Stimulated activated CD8-positive, alpha-beta memory T cell treated with anti-CD3 and anti-CD28 coated beads, Interleukin-15, amount 100 ng/mL, for 1 hour (primary cell): Measurements from ENCODE around the gene STX8.

Experiments
- DNase-seq: peaks from one replicate; pipeline ENCODE4 v3.0.0-alpha.2; 2020; ENCODE audit warnings: low read depth

The STX8 gene

GRCh38 chr17:9208381-9209105, 367.1 kb downstream of the STX8 start:
- no peak for DNase-seq

- no peak for DNase-seq
These were observed 368.8 kb downstream of the STX8 start for GRCh38 chr17:9206741-9207332.

GRCh38 chr17:9206410-9206703, 369.3 kb downstream of the STX8 start:
- no peak for DNase-seq

GRCh38 chr17:9205520-9206409, 369.9 kb downstream of the STX8 start:
- DNase-seq, result no peak

- DNase-seq, result no peak
These were observed 370.8 kb downstream of the STX8 start for GRCh38 chr17:9204637-9205329.

- no peak for DNase-seq
These were observed 371.7 kb downstream of the STX8 start for GRCh38 chr17:9203771-9204425.

GRCh38 chr17:9202532-9202931, 373.1 kb downstream of the STX8 start:
- no peak for DNase-seq

- DNase-seq, result no peak
These were observed 374.8 kb downstream of the STX8 start for GRCh38 chr17:9200699-9201359.
